MM.1S (cell line): ENCODE measurements around the gene TTC1.

Source experiments
- DNase-seq: peaks from one replicate; pipeline ENCODE4 v3.0.0-alpha.2; 2015
- H2AFZ ChIP-seq: fragments of 300-600 bp; sonication (generic); 2 replicates; pipeline ENCODE4 v1.6.0; 2016; ENCODE audit warnings: antibody characterized with exemption, low read length
- H3F3A ChIP-seq: fragments of 300-600 bp; sonication (generic); 2 replicates; pipeline ENCODE4 v1.6.1; 2016; ENCODE audit warnings: mild to moderate bottlenecking, antibody characterized with exemption, low read length, moderate library complexity, mixed read lengths; ENCODE audit not compliant: insufficient read depth
- H3K27ac ChIP-seq: fragments of 300-600 bp; sonication (generic); 2 replicates; pipeline ENCODE4 v1.5.1; 2016; ENCODE audit warnings: mild to moderate bottlenecking, low read length
- H3K27me3 ChIP-seq: fragments of 300-600 bp; sonication (generic); replicated peaks from 2 replicates; pipeline ENCODE4 v1.6.0; 2016; ENCODE audit warnings: low read length; ENCODE audit not compliant: insufficient read depth
- H3K36me3 ChIP-seq: fragments of 300-600 bp; sonication (generic); replicated peaks from 2 replicates; pipeline ENCODE4 v1.6.1; 2016; ENCODE audit warnings: mild to moderate bottlenecking, low read length, mixed read lengths; ENCODE audit not compliant: insufficient read depth
- H3K4me1 ChIP-seq: fragments of 300-600 bp; sonication (generic); 2 replicates; pipeline ENCODE4 v1.6.1; 2016; ENCODE audit warnings: low read length, mixed read lengths
- H3K4me2 ChIP-seq: fragments of 300-600 bp; sonication (generic); 2 replicates; pipeline ENCODE4 v1.6.0; 2016; ENCODE audit warnings: low read depth, low read length
- H3K4me3 ChIP-seq: fragments of 300-600 bp; sonication (generic); 2 replicates; pipeline ENCODE4 v1.5.1; 2016; ENCODE audit warnings: low read length, mixed read lengths
- H3K79me2 ChIP-seq: fragments of 300-600 bp; sonication (generic); 2 replicates; pipeline ENCODE4 v1.6.1; 2016; ENCODE audit warnings: mixed run types, low read length, mixed read lengths
- H3K9ac ChIP-seq: fragments of 300-600 bp; sonication (generic); 2 replicates; pipeline ENCODE4 v1.6.1; 2016; ENCODE audit warnings: low read length, mixed read lengths
- H3K9me2 ChIP-seq: fragments of 300-600 bp; sonication (generic); replicated peaks from 2 replicates; pipeline ENCODE4 v1.6.1; 2016; ENCODE audit warnings: mild to moderate bottlenecking, low read length, mixed read lengths; ENCODE audit not compliant: insufficient read depth
- H3K9me3 ChIP-seq: fragments of 300-600 bp; sonication (generic); replicated peaks from 2 replicates; pipeline ENCODE4 v1.6.1; 2016; ENCODE audit warnings: mild to moderate bottlenecking, low read length, mixed read lengths; ENCODE audit not compliant: insufficient read depth
- H4K20me1 ChIP-seq: fragments of 300-600 bp; sonication (generic); 2 replicates; pipeline ENCODE4 v1.6.1; 2016; ENCODE audit warnings: mild to moderate bottlenecking, low read length, moderate library complexity, mixed read lengths; ENCODE audit not compliant: insufficient read depth
- EZH2 ChIP-seq: fragments of 300-600 bp; sonication (generic); optimal IDR thresholded peaks from 2 replicates; pipeline ENCODE3; 2017; ENCODE audit warnings: low read depth, mild to moderate bottlenecking, antibody characterized with exemption, low read length, mixed read lengths
- EZH2phosphoT487 ChIP-seq: fragments of 300-600 bp; sonication (generic); IDR thresholded peaks from 2 replicates; pipeline ENCODE4 v1.6.1; 2018; ENCODE audit warnings: antibody characterized with exemption, low read length
- TF ChIP-seq, protein P1 (sequence below): fragments of 300-600 bp; sonication (generic); IDR thresholded peaks from 2 replicates; pipeline ENCODE4 v1.5.1; 2016; ENCODE audit warnings: antibody characterized with exemption, low read length, mixed read lengths

The TTC1 gene

DNA sequence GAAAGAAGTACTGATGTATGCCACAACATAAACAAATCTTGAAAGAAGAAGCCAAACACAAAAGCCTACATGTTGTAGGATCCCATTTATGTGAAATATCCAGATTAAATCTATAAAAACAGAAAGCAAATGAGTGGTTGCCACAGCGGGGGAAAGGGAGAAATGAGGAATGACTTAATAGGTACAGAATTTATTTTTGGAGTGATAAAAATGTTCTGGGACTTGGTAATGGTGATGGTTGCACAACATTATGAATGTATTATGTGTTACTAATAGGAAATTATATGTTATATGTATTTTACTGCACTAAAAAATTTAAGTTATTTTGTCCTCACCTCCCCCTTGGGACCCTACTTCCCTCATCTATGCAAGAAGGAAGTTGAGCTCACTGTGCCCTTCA is 16.4 kb upstream of the TTC1 start:
- Histone ChIP-seq H3K4me1 (peaks cover 7% of the 10 kb centered on the region; the same call in 1 of the 2 replicates), H3K9me2 (no peaks in the 10 kb centered on the region), H3K4me2 (no peak overlapping the region), H4K20me1 (no peaks in the 10 kb centered on the region), H3K9me3 (no peaks in the 10 kb centered on the region), H2AFZ (no peak overlapping the region), H3K4me3 (no peak overlapping the region), H3K79me2 (no peaks in the 10 kb centered on the region), H3K36me3 (no peaks in the 10 kb centered on the region), H3K9ac (no peak overlapping the region), H3K27ac (no peak overlapping the region), H3F3A (no peaks in the 10 kb centered on the region), H3K27me3 (no peaks in the 10 kb centered on the region)
- DNase-seq: no peak
- no peak for TF ChIP-seq EZH2phosphoT487
- TF ChIP-seq, protein P1, sequence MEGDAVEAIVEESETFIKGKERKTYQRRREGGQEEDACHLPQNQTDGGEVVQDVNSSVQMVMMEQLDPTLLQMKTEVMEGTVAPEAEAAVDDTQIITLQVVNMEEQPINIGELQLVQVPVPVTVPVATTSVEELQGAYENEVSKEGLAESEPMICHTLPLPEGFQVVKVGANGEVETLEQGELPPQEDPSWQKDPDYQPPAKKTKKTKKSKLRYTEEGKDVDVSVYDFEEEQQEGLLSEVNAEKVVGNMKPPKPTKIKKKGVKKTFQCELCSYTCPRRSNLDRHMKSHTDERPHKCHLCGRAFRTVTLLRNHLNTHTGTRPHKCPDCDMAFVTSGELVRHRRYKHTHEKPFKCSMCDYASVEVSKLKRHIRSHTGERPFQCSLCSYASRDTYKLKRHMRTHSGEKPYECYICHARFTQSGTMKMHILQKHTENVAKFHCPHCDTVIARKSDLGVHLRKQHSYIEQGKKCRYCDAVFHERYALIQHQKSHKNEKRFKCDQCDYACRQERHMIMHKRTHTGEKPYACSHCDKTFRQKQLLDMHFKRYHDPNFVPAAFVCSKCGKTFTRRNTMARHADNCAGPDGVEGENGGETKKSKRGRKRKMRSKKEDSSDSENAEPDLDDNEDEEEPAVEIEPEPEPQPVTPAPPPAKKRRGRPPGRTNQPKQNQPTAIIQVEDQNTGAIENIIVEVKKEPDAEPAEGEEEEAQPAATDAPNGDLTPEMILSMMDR: no peak
- TF ChIP-seq EZH2: no peak

DNA sequence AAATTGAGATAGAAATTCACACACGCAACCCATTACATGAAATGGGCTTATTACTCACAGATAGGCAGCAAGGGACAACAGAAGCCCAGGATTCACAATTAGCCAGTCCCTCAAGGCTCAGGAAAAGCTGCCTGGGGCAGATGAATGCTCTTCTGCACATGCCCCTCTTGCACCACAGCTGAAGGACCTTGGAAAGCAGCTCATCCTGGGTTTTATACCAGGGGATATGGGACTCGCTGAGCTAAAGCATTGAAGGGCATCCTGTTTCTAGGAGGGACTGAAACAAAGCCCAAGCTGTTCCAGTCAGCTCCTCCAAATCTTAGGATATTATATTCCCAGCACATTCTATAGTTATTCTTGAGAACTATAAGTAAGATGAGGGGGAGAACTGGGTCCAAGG is 15.7 kb upstream of the TTC1 start:
- H3K4me2 ChIP-seq: no peak overlapping the region
- no peaks in the 10 kb centered on the region for H3K79me2 ChIP-seq
- no peaks in the 10 kb centered on the region for H4K20me1 ChIP-seq
- no peak overlapping the region for H2AFZ ChIP-seq
- H3K4me1 ChIP-seq: peaks cover 1% of the 10 kb centered on the region; the same call in 1 of the 2 replicates
- no peaks in the 10 kb centered on the region for H3F3A ChIP-seq
- DNase-seq: no peak
- no peak overlapping the region for H3K27ac ChIP-seq
- no peak overlapping the region for H3K4me3 ChIP-seq
- no peaks in the 10 kb centered on the region for H3K27me3 ChIP-seq
- H3K9me3 ChIP-seq: no peaks in the 10 kb centered on the region
- H3K9ac ChIP-seq: no peak overlapping the region
- no peak for TF ChIP-seq EZH2
- TF ChIP-seq EZH2phosphoT487: no peak
- TF ChIP-seq, protein P1: no peak
- H3K36me3 ChIP-seq: no peaks in the 10 kb centered on the region
- H3K9me2 ChIP-seq: no peaks in the 10 kb centered on the region

DNA sequence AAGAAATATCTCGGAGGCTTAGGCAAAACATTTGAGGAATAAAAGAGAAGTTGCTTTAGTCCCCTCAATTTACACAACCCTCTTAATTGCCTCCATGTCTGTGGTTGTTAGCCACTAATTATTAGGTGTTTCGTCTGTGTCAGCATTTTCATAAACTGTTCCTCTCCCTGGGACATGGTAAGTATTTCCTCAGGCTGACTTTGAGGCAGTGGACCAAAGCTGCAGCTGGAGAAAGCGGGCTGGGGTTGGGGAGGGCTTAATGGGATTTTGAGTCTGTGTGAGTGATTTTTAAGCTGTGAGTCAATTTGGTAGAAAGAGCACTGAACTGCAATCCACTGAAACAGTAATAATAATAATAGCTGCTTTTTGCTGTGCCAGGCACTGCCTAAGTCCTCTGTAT is 13.0 kb upstream of the TTC1 start:
- no peak for DNase-seq
- Histone ChIP-seq H3K27ac (no peak overlapping the region), H3K4me3 (no peak overlapping the region), H3K4me1 (no peaks in the 10 kb centered on the region; the same call in 1 of the 2 replicates), H3K27me3 (no peaks in the 10 kb centered on the region), H4K20me1 (no peaks in the 10 kb centered on the region), H3K9me3 (no peaks in the 10 kb centered on the region), H3F3A (no peaks in the 10 kb centered on the region), H3K36me3 (no peaks in the 10 kb centered on the region), H2AFZ (no peak overlapping the region), H3K79me2 (no peaks in the 10 kb centered on the region), H3K4me2 (no peak overlapping the region), H3K9ac (no peak overlapping the region), H3K9me2 (no peaks in the 10 kb centered on the region)
- TF ChIP-seq EZH2: no peak

DNA sequence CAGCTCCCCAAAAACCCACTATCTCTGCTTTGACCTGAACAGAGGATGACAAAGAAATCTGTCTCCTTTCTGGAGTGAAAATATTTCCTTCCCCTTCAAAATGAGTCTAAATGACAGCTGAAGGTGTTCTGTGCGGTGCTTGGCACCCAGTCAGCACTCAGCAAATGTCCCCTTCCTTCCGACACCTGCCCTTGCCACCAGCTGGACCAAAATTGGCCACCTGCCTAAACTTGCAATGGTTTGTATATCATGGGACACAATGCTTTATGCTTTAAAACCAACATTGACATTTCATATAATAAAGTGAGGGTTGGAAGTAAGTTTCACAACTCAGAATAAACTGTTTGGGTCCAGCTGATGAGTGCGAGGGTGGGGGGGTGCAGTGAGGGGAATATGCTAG is 7.5 kb upstream of the TTC1 start:
- Histone ChIP-seq H3K9ac (no peak overlapping the region), H3K36me3 (no peaks in the 10 kb centered on the region), H2AFZ (no peak overlapping the region), H3K4me1 (no peaks in the 10 kb centered on the region), H3K4me2 (no peak overlapping the region), H3K4me3 (no peak overlapping the region), H3K27me3 (no peaks in the 10 kb centered on the region; the same call in 1 of the 2 replicates), H3K9me2 (no peaks in the 10 kb centered on the region), H3K79me2 (no peaks in the 10 kb centered on the region), H4K20me1 (no peaks in the 10 kb centered on the region), H3K9me3 (no peaks in the 10 kb centered on the region), H3F3A (no peaks in the 10 kb centered on the region), H3K27ac (no peak overlapping the region)
- no peak for DNase-seq
- TF ChIP-seq EZH2 (no peak), EZH2phosphoT487 (no peak)
